H9 (cell line): Measurements from ENCODE around the gene TMEM132D. TPM values are rescaled to one million over a fixed set of nuclear protein-coding genes. Genes with fewer than 3 reads are reported as not detected.

Experiments
- DNase-seq: peaks from one replicate; pipeline ENCODE4 v3.0.0-alpha.2; 2017
- H2AFZ ChIP-seq: one replicate; pipeline ENCODE4 v1.6.1; 2013; ENCODE audit warnings: mild to moderate bottlenecking, low read length, control low read depth, moderate library complexity
- H2AK5ac ChIP-seq: 2 replicates; pipeline ENCODE4 v1.6.1; 2013; ENCODE audit warnings: low read length, control low read depth, mixed read lengths; ENCODE audit not compliant: insufficient read length
- H2BK120ac ChIP-seq: one replicate; pipeline ENCODE4 v1.6.1; 2013; ENCODE audit warnings: low read depth, mild to moderate bottlenecking, low read length, control low read depth, inconsistent platforms; ENCODE audit not compliant: poor library complexity, severe bottlenecking
- H2BK12ac ChIP-seq: 2 replicates; pipeline ENCODE4 v1.6.1; 2013; ENCODE audit warnings: low read length, control low read depth, mixed read lengths, low read depth; ENCODE audit not compliant: insufficient read length
- H2BK15ac ChIP-seq: 2 replicates; pipeline ENCODE4 v1.6.1; 2013; ENCODE audit warnings: low read depth, low read length, control low read depth
- H2BK20ac ChIP-seq: one replicate; pipeline ENCODE4 v1.6.1; 2013; ENCODE audit warnings: low read depth, mild to moderate bottlenecking, low read length, control low read depth, inconsistent platforms; ENCODE audit not compliant: poor library complexity, severe bottlenecking
- H2BK5ac ChIP-seq: 2 replicates; pipeline ENCODE4 v1.6.1; 2013; ENCODE audit warnings: low read length, control low read depth, mixed read lengths; ENCODE audit not compliant: insufficient read length
- H3K14ac ChIP-seq: 2 replicates; pipeline ENCODE4 v1.6.1; 2013; ENCODE audit warnings: low read length, control low read depth; ENCODE audit not compliant: insufficient read depth
- H3K18ac ChIP-seq: 2 replicates; pipeline ENCODE4 v1.6.1; 2013; ENCODE audit warnings: low read depth, mild to moderate bottlenecking, mixed read lengths, low read length, control low read depth; ENCODE audit not compliant: insufficient read length
- H3K23ac ChIP-seq: 2 replicates; pipeline ENCODE4 v1.6.1; 2013; ENCODE audit warnings: low read length, control low read depth, mixed read lengths, low read depth; ENCODE audit not compliant: insufficient read length
- H3K23me2 ChIP-seq: 2 replicates; pipeline ENCODE4 v1.6.1; 2013; ENCODE audit warnings: low read depth, mild to moderate bottlenecking, mixed read lengths, low read length, control low read depth; ENCODE audit not compliant: insufficient read length, poor library complexity, severe bottlenecking
- H3K27ac ChIP-seq: 2 replicates; pipeline ENCODE4 v1.5.1; 2013; ENCODE audit warnings: low read length, control low read depth, mixed read lengths, low read depth; ENCODE audit not compliant: insufficient read length
- H3K27me3 ChIP-seq: 2 replicates; pipeline ENCODE4 v1.6.1; 2013; ENCODE audit warnings: low read length, control low read depth, inconsistent platforms; ENCODE audit not compliant: insufficient read depth
- H3K4ac ChIP-seq: 2 replicates; pipeline ENCODE4 v1.6.1; 2013; ENCODE audit warnings: low read depth, mild to moderate bottlenecking, control low read depth, inconsistent platforms, low read length, moderate library complexity
- H3K4me1 ChIP-seq: 2 replicates; pipeline ENCODE4 v1.6.1; 2013; ENCODE audit warnings: low read length, control low read depth, inconsistent platforms; ENCODE audit not compliant: insufficient read depth
- H3K4me2 ChIP-seq: 2 replicates; pipeline ENCODE4 v1.6.1; 2013; ENCODE audit warnings: low read length, control low read depth, mixed read lengths; ENCODE audit not compliant: insufficient read length, insufficient read depth
- H3K56ac ChIP-seq: 2 replicates; pipeline ENCODE4 v1.6.1; 2013; ENCODE audit warnings: low read depth, mild to moderate bottlenecking, mixed read lengths, low read length, control low read depth; ENCODE audit not compliant: insufficient read length
- H3K79me1 ChIP-seq: 2 replicates; pipeline ENCODE4 v1.6.1; 2013; ENCODE audit warnings: low read depth, mild to moderate bottlenecking, moderate library complexity, low read length, control low read depth, inconsistent platforms; ENCODE audit not compliant: insufficient read depth, poor library complexity, severe bottlenecking
- H3K79me2 ChIP-seq: 2 replicates; pipeline ENCODE4 v1.6.1; 2013; ENCODE audit warnings: low read length, control low read depth, inconsistent platforms; ENCODE audit not compliant: insufficient read depth
- H3K9ac ChIP-seq: 2 replicates; pipeline ENCODE4 v1.6.1; 2013; ENCODE audit warnings: low read length, control low read depth, mixed read lengths; ENCODE audit not compliant: insufficient read length; ENCODE audit errors: extremely low read depth
- H3K9me3 ChIP-seq: one replicate; pipeline ENCODE4 v1.6.1; 2013; ENCODE audit warnings: low read depth, low read length, inconsistent platforms; ENCODE audit not compliant: control insufficient read depth
- H3T11ph ChIP-seq: one replicate; pipeline ENCODE4 v1.6.1; 2013; ENCODE audit warnings: mild to moderate bottlenecking, low read length, control low read depth, inconsistent platforms
- H4K20me1 ChIP-seq: one replicate; pipeline ENCODE4 v1.6.1; 2013; ENCODE audit not compliant: control insufficient read depth, insufficient read length, insufficient read depth
- H4K5ac ChIP-seq: 2 replicates; pipeline ENCODE4 v1.6.1; 2013; ENCODE audit warnings: low read depth, mild to moderate bottlenecking, mixed read lengths, low read length, control low read depth; ENCODE audit not compliant: insufficient read length
- H4K8ac ChIP-seq: replicated peaks from 2 replicates; pipeline ENCODE4 v1.6.1; 2013; ENCODE audit warnings: low read length, control low read depth, mixed read lengths, low read depth; ENCODE audit not compliant: insufficient read length
- H4K91ac ChIP-seq: 2 replicates; pipeline ENCODE4 v1.6.1; 2013; ENCODE audit warnings: low read depth, mild to moderate bottlenecking, moderate library complexity, mixed read lengths, low read length, control low read depth; ENCODE audit not compliant: insufficient read length
- H3K27ac Mint-ChIP-seq, 3 experiments: 2 replicates in 2 of 3; 3 replicates in 1 of 3; pipeline ENCODE4 v1.8.0; 2020 to 2021; ENCODE audit warnings: mixed read lengths in 3 of 3, mild to moderate bottlenecking in 1 of 3, moderate library complexity in 1 of 3
- H3K27me3 Mint-ChIP-seq: 2 replicates; pipeline ENCODE4 v1.8.0; 2021; ENCODE audit warnings: low read depth, mild to moderate bottlenecking, moderate library complexity, mixed read lengths
- H3K36me3 Mint-ChIP-seq, 3 experiments: 2 replicates in 2 of 3; 3 replicates in 1 of 3; pipeline ENCODE4 v1.8.0; 2020 to 2021; ENCODE audit warnings: low read depth in 3 of 3, mixed read lengths in 3 of 3; ENCODE audit not compliant: insufficient read depth in 1 of 3
- H3K4me1 Mint-ChIP-seq, 2 experiments: 2 replicates each; pipeline ENCODE4 v1.8.0; 2020; ENCODE audit warnings: mixed read lengths in 2 of 2
- H3K4me3 Mint-ChIP-seq, 2 experiments: 2 replicates in 1 of 2; 3 replicates in 1 of 2; pipeline ENCODE4 v1.8.0; 2020 to 2021; ENCODE audit warnings: mild to moderate bottlenecking in 2 of 2, mixed read lengths in 2 of 2, moderate library complexity in 1 of 2
- H3K9me3 Mint-ChIP-seq, 2 experiments: 2 replicates in 1 of 2; 3 replicates in 1 of 2; pipeline ENCODE4 v1.8.0; 2020; ENCODE audit warnings: mild to moderate bottlenecking in 2 of 2, mixed read lengths in 2 of 2, moderate library complexity in 1 of 2
- whole genome bisulfite sequencing: extraction: QIAGEN DNeasy Blood & Tissue Kit; methylation state at CpG from one replicate; pipeline ENCODE4 v1.1.7; 2013; ENCODE audit warnings: missing lambda C conversion rate, low lambda C conversion rate, mixed read lengths; ENCODE audit not compliant: insufficient read length; ENCODE audit errors: extremely low coverage; 5-methylcytosine and 5-hydroxymethylcytosine counted together
- total RNA-seq: library from RNA; stranded (reverse); gene quantifications from 2 replicates; pipeline ENCODE4 v1.2.1, GENCODE V29; 2021
- TF ChIP-seq, protein P1 (sequence below): fragments of 200-600 bp; sonication (generic); conservative IDR thresholded peaks from 3 replicates; pipeline ENCODE4 v1.8.0; 2021; ENCODE audit warnings: antibody characterized with exemption, mild to moderate bottlenecking

The TMEM132D gene
- total RNA-seq, 1 experiment from 2014 or later = 6.1 TPM

DNA sequence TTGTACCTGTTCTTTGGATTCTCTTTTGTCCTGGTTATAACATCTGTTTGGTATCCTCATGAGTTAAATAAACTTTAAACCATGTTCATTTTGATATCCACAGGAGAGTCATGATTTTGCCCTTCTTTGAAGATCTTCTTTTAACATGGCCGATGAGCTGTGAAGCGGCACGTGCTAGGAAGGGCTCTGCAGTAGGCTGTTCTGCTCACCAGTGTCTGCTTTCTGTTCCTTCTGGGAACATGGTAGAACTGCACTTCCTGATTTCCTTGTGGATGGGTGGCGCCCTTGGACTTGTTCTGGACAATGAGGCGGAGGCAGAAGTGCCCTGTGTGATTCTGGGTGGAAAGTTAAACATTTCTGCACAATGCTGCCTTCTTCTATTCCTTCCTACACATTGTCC lies 138.1 kb downstream of the TMEM132D start:
- no peak for DNase-seq
- Histone ChIP-seq H4K20me1 (no peaks in the 10 kb centered on the region), H3K14ac (no peak overlapping the region), H3T11ph (no peak overlapping the region), H4K91ac (no peak overlapping the region), H3K79me2 (no peaks in the 10 kb centered on the region), H3K9ac (no peak overlapping the region), H2BK5ac (no peak overlapping the region), H3K23ac (no peak overlapping the region), H4K5ac (no peak overlapping the region), H4K8ac (no peak overlapping the region), H3K27me3 (no peaks in the 10 kb centered on the region), H3K4me2 (no peak overlapping the region), H3K27ac (no peak overlapping the region), H2AK5ac (no peak overlapping the region), H2BK120ac (no peak overlapping the region), H3K4ac (no peak overlapping the region), H2BK15ac (no peak overlapping the region), H2BK20ac (no peak overlapping the region), H3K56ac (no peak overlapping the region), H2AFZ (no peak overlapping the region), H3K79me1 (no peaks in the 10 kb centered on the region), H3K4me1 (peaks cover 3% of the 10 kb centered on the region; the same call in 1 of the 2 replicates), H3K9me3 (peaks cover 7% of the 10 kb centered on the region), H2BK12ac (no peak overlapping the region), H3K18ac (no peak overlapping the region), H3K23me2 (no peaks in the 10 kb centered on the region)
- Mint-ChIP-seq H3K27ac (no peak overlapping the region), H3K9me3 (peaks cover 27 to 32% of the 10 kb centered on the region in 2 experiments), H3K4me3 (no peak overlapping the region), H3K27me3 (no peaks in the 10 kb centered on the region), H3K36me3 (peaks cover 28 to 41% (median 35%) of the 10 kb centered on the region in 3 experiments), H3K4me1 (peaks cover 16 to 17% of the 10 kb centered on the region in 2 experiments)
- TF ChIP-seq, protein P1, sequence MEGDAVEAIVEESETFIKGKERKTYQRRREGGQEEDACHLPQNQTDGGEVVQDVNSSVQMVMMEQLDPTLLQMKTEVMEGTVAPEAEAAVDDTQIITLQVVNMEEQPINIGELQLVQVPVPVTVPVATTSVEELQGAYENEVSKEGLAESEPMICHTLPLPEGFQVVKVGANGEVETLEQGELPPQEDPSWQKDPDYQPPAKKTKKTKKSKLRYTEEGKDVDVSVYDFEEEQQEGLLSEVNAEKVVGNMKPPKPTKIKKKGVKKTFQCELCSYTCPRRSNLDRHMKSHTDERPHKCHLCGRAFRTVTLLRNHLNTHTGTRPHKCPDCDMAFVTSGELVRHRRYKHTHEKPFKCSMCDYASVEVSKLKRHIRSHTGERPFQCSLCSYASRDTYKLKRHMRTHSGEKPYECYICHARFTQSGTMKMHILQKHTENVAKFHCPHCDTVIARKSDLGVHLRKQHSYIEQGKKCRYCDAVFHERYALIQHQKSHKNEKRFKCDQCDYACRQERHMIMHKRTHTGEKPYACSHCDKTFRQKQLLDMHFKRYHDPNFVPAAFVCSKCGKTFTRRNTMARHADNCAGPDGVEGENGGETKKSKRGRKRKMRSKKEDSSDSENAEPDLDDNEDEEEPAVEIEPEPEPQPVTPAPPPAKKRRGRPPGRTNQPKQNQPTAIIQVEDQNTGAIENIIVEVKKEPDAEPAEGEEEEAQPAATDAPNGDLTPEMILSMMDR = no peak
- no CpG with 5 or more reads among the region's 5 CpGs for WGBS
